Measurements from ENCODE around the gene CD276.
"Not testable (repeated sequence)": the region's sequence is repeated elsewhere in the genome, so short reads cannot be mapped to it uniquely, and the experiment has no call there.

CD276 gene

GRCh38 chr15:73684581-73685455, 635 bp downstream of the CD276 start:
- no peak for DNase-seq (ENCODE audit: low read depth, low spot score)

- no peak for DNase-seq (ENCODE audit: low read depth, low spot score)
Measured at GRCh38 chr15:73685981-73686380, 1.8 kb downstream of the CD276 start.

GRCh38 chr15:73686781-73687256, 2.6 kb downstream of the CD276 start:
- no peak for DNase-seq (ENCODE audit: low read depth, low spot score)

- no peak for DNase-seq (ENCODE audit: low read depth, low spot score)
Measured at GRCh38 chr15:73687351-73687750, 3.2 kb downstream of the CD276 start.

- DNase-seq (ENCODE audit: low read depth, low spot score), result no peak
Measured at GRCh38 chr15:73688455-73688854, 4.3 kb downstream of the CD276 start.

- no peak for DNase-seq (ENCODE audit: low read depth, low spot score)
Measured at GRCh38 chr15:73691396-73691795, 7.2 kb downstream of the CD276 start.

- DNase-seq (ENCODE audit: low read depth, low spot score), result no peak
Measured at GRCh38 chr15:73694419-73694818, 10.2 kb downstream of the CD276 start.

- DNase-seq (ENCODE audit: low read depth, low spot score), result no peak
Measured at GRCh38 chr15:73695773-73696640, 11.8 kb downstream of the CD276 start.

GRCh38 chr15:73696641-73697001, 12.4 kb downstream of the CD276 start:
- DNase-seq (ENCODE audit: low read depth, low spot score), result no peak

GRCh38 chr15:73697033-73697467, 12.9 kb downstream of the CD276 start:
- peak; percentile 78 for DNase-seq (ENCODE audit: low read depth, low spot score)

GRCh38 chr15:73699249-73700040, 15.3 kb downstream of the CD276 start:
- DNase-seq (ENCODE audit: low read depth, low spot score), result no peak

GRCh38 chr15:73700041-73700842, 16.1 kb downstream of the CD276 start:
- peak; percentile 63 for DNase-seq (ENCODE audit: low read depth, low spot score)

GRCh38 chr15:73702311-73703239, 18.4 kb downstream of the CD276 start:
- DNase-seq (ENCODE audit: low read depth, low spot score), result not testable (repeated sequence)

- DNase-seq (ENCODE audit: low read depth, low spot score), result not testable (repeated sequence)
Measured at GRCh38 chr15:73703601-73704000, 19.4 kb downstream of the CD276 start.

- DNase-seq (ENCODE audit: low read depth, low spot score), result not testable (repeated sequence)
Measured at GRCh38 chr15:73704142-73704868, 20.1 kb downstream of the CD276 start.

GRCh38 chr15:73704869-73705645, 20.9 kb downstream of the CD276 start:
- no peak for DNase-seq (ENCODE audit: low read depth, low spot score)

- DNase-seq (ENCODE audit: low read depth, low spot score), result no peak
Measured at GRCh38 chr15:73708691-73709090, 24.5 kb downstream of the CD276 start.

GRCh38 chr15:73709241-73709640, 25.1 kb downstream of the CD276 start:
- no peak for DNase-seq (ENCODE audit: low read depth, low spot score)
